ENCODE results near the gene GRIP1. TPM values are rescaled to one million over a fixed set of nuclear protein-coding genes. Genes with fewer than 3 reads are reported as not detected.

Gene GRIP1
- total RNA-seq, 1 experiment from 2014 or later = 22.5 TPM

DNA sequence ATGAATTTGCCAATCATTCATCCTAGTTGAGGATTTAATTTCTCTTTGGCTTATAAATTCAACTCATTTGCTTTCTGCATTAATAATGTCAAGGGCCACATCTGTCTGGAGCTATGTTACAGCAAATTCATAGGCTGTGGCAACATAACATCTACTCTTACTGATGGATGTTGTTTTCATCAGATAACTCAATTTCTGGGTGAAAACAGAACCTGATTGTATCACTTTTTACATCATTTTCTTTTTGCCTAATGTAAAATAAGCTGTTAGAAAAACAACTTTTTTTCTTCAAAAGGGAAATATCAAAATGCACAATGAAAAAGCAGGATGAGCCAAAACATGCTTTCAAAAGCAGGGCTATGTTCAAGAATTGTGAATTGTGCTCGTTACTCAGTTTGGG, 303.3 kb downstream of the GRIP1 start:
- ATAC-seq (no peak), DNase-seq (ENCODE audit: low spot score) (no peak)
- Mint-ChIP-seq H3K36me3 (no peaks in the 10 kb centered on the region), H3K9me3 (no peaks in the 10 kb centered on the region), H3K27ac (no peak overlapping the region), H3K27me3 (ENCODE audit: low read depth) (no peaks in the 10 kb centered on the region), H3K4me1 (peaks cover 4% of the 10 kb centered on the region), H3K4me3 (no peak overlapping the region)
- CTCF ChIA-PET = no interaction called here
- POLR2A ChIA-PET = no interaction called here
- TF ChIP-seq CREM (CRISPR knock-in tag; IDR thresholded peaks at IDR 0.05) = no peak
- TF ChIP-seq, protein P1, sequence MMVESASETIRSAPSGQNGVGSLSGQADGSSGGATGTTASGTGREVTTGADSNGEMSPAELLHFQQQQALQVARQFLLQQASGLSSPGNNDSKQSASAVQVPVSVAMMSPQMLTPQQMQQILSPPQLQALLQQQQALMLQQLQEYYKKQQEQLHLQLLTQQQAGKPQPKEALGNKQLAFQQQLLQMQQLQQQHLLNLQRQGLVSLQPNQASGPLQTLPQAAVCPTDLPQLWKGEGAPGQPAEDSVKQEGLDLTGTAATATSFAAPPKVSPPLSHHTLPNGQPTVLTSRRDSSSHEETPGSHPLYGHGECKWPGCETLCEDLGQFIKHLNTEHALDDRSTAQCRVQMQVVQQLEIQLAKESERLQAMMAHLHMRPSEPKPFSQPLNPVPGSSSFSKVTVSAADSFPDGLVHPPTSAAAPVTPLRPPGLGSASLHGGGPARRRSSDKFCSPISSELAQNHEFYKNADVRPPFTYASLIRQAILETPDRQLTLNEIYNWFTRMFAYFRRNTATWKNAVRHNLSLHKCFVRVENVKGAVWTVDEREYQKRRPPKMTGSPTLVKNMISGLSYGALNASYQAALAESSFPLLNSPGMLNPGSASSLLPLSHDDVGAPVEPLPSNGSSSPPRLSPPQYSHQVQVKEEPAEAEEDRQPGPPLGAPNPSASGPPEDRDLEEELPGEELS (CRISPR knock-in tag; IDR thresholded peaks at IDR 0.05) = no peak
- no peak for TF ChIP-seq ZMAT4 (CRISPR knock-in tag; IDR thresholded peaks at IDR 0.05)
- no peak for TF ChIP-seq NR2C2 (CRISPR knock-in tag; IDR thresholded peaks at IDR 0.05)
- no peak for TF ChIP-seq TEAD4 (CRISPR knock-in tag; IDR thresholded peaks at IDR 0.05)
- TF ChIP-seq AFF4 (CRISPR knock-in tag; IDR thresholded peaks at IDR 0.05; ENCODE audit: borderline replicate concordance) = no peak
- TF ChIP-seq, protein P2, sequence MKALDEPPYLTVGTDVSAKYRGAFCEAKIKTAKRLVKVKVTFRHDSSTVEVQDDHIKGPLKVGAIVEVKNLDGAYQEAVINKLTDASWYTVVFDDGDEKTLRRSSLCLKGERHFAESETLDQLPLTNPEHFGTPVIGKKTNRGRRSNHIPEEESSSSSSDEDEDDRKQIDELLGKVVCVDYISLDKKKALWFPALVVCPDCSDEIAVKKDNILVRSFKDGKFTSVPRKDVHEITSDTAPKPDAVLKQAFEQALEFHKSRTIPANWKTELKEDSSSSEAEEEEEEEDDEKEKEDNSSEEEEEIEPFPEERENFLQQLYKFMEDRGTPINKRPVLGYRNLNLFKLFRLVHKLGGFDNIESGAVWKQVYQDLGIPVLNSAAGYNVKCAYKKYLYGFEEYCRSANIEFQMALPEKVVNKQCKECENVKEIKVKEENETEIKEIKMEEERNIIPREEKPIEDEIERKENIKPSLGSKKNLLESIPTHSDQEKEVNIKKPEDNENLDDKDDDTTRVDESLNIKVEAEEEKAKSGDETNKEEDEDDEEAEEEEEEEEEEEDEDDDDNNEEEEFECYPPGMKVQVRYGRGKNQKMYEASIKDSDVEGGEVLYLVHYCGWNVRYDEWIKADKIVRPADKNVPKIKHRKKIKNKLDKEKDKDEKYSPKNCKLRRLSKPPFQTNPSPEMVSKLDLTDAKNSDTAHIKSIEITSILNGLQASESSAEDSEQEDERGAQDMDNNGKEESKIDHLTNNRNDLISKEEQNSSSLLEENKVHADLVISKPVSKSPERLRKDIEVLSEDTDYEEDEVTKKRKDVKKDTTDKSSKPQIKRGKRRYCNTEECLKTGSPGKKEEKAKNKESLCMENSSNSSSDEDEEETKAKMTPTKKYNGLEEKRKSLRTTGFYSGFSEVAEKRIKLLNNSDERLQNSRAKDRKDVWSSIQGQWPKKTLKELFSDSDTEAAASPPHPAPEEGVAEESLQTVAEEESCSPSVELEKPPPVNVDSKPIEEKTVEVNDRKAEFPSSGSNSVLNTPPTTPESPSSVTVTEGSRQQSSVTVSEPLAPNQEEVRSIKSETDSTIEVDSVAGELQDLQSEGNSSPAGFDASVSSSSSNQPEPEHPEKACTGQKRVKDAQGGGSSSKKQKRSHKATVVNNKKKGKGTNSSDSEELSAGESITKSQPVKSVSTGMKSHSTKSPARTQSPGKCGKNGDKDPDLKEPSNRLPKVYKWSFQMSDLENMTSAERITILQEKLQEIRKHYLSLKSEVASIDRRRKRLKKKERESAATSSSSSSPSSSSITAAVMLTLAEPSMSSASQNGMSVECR (CRISPR knock-in tag; IDR thresholded peaks at IDR 0.05; ENCODE audit: borderline replicate concordance) = no peak
- TF ChIP-seq ZNF423 (CRISPR knock-in tag; IDR thresholded peaks at IDR 0.05) = no peak
- TF ChIP-seq SMAD3 (CRISPR knock-in tag; IDR thresholded peaks at IDR 0.05; ENCODE audit: borderline replicate concordance) = no peak
- no peak for TF ChIP-seq HMGA2 (CRISPR knock-in tag; IDR thresholded peaks at IDR 0.05)
- TF ChIP-seq GABPB1 (CRISPR knock-in tag; IDR thresholded peaks at IDR 0.05) = no peak
- TF ChIP-seq, protein P3, sequence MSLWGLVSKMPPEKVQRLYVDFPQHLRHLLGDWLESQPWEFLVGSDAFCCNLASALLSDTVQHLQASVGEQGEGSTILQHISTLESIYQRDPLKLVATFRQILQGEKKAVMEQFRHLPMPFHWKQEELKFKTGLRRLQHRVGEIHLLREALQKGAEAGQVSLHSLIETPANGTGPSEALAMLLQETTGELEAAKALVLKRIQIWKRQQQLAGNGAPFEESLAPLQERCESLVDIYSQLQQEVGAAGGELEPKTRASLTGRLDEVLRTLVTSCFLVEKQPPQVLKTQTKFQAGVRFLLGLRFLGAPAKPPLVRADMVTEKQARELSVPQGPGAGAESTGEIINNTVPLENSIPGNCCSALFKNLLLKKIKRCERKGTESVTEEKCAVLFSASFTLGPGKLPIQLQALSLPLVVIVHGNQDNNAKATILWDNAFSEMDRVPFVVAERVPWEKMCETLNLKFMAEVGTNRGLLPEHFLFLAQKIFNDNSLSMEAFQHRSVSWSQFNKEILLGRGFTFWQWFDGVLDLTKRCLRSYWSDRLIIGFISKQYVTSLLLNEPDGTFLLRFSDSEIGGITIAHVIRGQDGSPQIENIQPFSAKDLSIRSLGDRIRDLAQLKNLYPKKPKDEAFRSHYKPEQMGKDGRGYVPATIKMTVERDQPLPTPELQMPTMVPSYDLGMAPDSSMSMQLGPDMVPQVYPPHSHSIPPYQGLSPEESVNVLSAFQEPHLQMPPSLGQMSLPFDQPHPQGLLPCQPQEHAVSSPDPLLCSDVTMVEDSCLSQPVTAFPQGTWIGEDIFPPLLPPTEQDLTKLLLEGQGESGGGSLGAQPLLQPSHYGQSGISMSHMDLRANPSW (CRISPR knock-in tag; conservative IDR thresholded peaks at IDR 0.05; ENCODE audit: low read depth) = no peak
- TF ChIP-seq, protein P4, sequence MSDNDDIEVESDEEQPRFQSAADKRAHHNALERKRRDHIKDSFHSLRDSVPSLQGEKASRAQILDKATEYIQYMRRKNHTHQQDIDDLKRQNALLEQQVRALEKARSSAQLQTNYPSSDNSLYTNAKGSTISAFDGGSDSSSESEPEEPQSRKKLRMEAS (CRISPR knock-in tag; IDR thresholded peaks at IDR 0.05) = no peak
- TF ChIP-seq, protein P5, sequence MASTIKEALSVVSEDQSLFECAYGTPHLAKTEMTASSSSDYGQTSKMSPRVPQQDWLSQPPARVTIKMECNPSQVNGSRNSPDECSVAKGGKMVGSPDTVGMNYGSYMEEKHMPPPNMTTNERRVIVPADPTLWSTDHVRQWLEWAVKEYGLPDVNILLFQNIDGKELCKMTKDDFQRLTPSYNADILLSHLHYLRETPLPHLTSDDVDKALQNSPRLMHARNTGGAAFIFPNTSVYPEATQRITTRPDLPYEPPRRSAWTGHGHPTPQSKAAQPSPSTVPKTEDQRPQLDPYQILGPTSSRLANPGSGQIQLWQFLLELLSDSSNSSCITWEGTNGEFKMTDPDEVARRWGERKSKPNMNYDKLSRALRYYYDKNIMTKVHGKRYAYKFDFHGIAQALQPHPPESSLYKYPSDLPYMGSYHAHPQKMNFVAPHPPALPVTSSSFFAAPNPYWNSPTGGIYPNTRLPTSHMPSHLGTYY (CRISPR knock-in tag; IDR thresholded peaks at IDR 0.05) = no peak
- no peak for TF ChIP-seq FOXJ3 (CRISPR knock-in tag; IDR thresholded peaks at IDR 0.05; ENCODE audit: borderline replicate concordance)
- TF ChIP-seq TP53 (CRISPR knock-in tag; IDR thresholded peaks at IDR 0.05) = no peak
- TF ChIP-seq ETV6 (CRISPR knock-in tag; IDR thresholded peaks at IDR 0.05) = no peak
- no peak for TF ChIP-seq TEAD1 (CRISPR knock-in tag; IDR thresholded peaks at IDR 0.05)
- no peak for TF ChIP-seq ZNF317 (CRISPR knock-in tag; IDR thresholded peaks at IDR 0.05; ENCODE audit: borderline replicate concordance, low read depth)

All from WTC11 (cell line).